ENCODE results near the gene FGD1.
"Not testable (repeated sequence)": the region's sequence is repeated elsewhere in the genome, so short reads cannot be mapped to it uniquely, and the experiment has no call there.

FGD1 gene

DNA sequence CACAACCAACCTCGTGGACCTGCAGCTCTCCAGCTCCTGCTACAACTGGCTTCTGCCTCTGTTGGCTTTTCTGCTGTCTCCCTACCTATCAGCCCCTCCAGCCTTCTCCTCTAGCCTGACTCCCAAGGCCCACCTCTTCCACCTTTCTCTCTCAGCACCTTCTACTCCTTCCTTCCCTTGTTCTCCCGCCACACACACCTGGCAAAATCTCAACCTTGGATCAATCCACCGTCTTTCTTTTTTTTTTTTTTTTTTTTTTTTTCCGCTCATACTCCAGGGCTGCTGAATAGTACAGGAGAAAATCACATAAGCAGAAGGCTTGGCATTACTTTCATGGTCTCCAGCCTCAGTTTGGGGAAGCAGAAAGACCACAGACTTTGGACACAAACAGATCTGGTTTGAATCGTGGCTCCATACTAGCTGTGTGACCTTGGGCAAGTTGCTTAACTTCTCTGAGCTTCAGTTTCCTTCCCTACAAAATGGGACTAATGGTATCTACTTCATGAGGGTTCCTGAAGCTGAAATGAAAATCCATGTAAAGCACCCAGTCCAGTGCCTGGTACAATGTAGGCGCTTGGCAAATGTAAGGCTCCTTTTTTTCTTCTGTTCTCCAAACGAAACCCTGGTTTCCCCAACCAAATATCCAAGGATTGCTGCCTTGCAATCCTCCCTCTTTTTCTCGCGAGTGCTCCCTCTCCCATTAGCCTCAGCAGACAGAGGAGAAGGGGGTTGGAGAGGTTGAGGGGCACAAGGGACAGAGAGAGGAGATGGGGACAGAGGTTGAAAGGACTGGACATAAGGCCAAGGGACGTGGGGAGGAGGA lies 1.7 kb downstream of the FGD1 start:
- H3K9me3 Mint-ChIP-seq: peaks cover 72% of the 10 kb centered on the region
- no peaks in the 10 kb centered on the region for H3K27me3 Mint-ChIP-seq (ENCODE audit: low read depth, poor library complexity)
- H3K27ac Mint-ChIP-seq: peak overlapping the region; percentile 77
- no peak for DNase-seq
- H3K4me1 Mint-ChIP-seq: peaks cover 62% of the 10 kb centered on the region
- TF ChIP-seq, protein P1, sequence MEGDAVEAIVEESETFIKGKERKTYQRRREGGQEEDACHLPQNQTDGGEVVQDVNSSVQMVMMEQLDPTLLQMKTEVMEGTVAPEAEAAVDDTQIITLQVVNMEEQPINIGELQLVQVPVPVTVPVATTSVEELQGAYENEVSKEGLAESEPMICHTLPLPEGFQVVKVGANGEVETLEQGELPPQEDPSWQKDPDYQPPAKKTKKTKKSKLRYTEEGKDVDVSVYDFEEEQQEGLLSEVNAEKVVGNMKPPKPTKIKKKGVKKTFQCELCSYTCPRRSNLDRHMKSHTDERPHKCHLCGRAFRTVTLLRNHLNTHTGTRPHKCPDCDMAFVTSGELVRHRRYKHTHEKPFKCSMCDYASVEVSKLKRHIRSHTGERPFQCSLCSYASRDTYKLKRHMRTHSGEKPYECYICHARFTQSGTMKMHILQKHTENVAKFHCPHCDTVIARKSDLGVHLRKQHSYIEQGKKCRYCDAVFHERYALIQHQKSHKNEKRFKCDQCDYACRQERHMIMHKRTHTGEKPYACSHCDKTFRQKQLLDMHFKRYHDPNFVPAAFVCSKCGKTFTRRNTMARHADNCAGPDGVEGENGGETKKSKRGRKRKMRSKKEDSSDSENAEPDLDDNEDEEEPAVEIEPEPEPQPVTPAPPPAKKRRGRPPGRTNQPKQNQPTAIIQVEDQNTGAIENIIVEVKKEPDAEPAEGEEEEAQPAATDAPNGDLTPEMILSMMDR (IDR thresholded peaks at IDR 0.05): no peak
- H3K36me3 Mint-ChIP-seq (ENCODE audit: low read depth): peaks cover 22% of the 10 kb centered on the region
- peak overlapping the region; percentile 91 for H3K4me3 Mint-ChIP-seq

DNA sequence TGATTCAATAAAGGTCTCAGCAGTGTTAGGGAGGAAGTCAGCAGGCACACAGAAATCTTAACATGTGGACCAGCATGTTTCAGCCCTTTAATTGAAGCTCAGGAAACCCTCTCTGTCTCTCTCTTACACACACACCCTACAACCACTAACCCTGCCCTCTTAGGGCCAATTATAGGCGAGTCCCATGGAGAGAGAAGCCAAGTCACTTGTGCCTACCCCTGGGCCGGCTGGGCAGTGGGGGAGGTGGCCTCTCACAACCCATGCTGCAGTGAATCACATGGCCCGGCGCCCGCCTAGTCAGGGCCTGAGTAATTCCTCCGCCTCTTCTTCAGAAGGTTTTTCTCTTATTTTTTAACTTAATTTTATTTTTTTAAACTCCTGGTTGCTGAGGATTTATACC lies 3.7 kb downstream of the FGD1 start:
- Mint-ChIP-seq H3K4me1 (peaks cover 45% of the 10 kb centered on the region), H3K4me3 (peak overlapping the region; percentile 91), H3K36me3 (ENCODE audit: low read depth) (peaks cover 33% of the 10 kb centered on the region), H3K27ac (peak overlapping the region; percentile 20), H3K27me3 (ENCODE audit: low read depth, poor library complexity) (no peaks in the 10 kb centered on the region), H3K9me3 (peaks cover 68% of the 10 kb centered on the region)
- TF ChIP-seq, protein P1 (IDR thresholded peaks at IDR 0.05): no peak
- no peak for DNase-seq

DNA sequence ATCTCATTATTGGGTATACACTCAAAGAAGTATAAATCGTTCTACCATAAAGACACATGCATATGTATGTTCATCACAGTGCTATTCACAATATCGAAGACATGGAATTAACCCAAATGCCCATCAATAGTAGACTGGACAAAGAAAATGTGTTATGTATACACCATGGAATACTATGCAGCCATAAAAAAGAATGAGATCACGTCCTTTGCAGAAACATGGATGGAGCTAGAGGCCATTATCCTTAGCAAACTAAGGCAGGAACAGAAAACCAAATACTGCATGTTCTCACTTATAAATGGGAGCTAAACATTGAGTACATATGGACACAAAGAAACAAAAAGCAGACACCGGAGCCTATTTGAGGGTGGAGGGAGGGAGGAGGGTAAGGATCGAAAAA lies 6.2 kb downstream of the FGD1 start:
- Mint-ChIP-seq H3K9me3 (peaks cover 64% of the 10 kb centered on the region), H3K4me1 (peaks cover 42% of the 10 kb centered on the region), H3K36me3 (ENCODE audit: low read depth) (peaks cover 33% of the 10 kb centered on the region)
- H3K27ac Mint-ChIP-seq; H3K4me3 Mint-ChIP-seq; H3K27me3 Mint-ChIP-seq (ENCODE audit: low read depth, poor library complexity); DNase-seq: not testable (repeated sequence)

DNA sequence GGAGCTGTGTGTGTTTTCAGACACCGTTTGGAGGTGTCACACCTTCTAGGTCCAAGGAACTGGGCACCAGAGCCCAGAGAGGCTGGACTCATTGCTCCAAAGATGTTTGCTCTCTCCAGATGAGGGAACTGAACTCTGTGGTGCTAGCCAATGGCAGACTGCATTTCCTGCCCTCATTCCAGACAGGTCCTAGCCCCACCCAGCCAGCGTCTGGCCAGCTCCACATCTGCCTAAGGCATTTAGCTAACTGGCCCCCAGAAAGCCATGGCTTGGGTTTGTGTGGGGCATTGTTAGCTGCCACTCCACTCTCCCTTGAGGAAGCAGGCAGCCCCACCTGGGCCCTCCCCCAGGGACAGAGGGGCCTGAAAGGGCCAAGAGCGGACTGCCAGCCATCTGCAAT lies 11.4 kb downstream of the FGD1 start:
- H3K4me1 Mint-ChIP-seq: peaks cover 53% of the 10 kb centered on the region
- H3K27ac Mint-ChIP-seq: peak overlapping the region; percentile 37
- DNase-seq: no peak
- H3K4me3 Mint-ChIP-seq: no peak overlapping the region
- H3K27me3 Mint-ChIP-seq (ENCODE audit: low read depth, poor library complexity): peaks cover 6% of the 10 kb centered on the region
- TF ChIP-seq, protein P1 (IDR thresholded peaks at IDR 0.05): no peak
- peaks cover 55% of the 10 kb centered on the region for H3K9me3 Mint-ChIP-seq
- H3K36me3 Mint-ChIP-seq (ENCODE audit: low read depth): peaks cover 14% of the 10 kb centered on the region

DNA sequence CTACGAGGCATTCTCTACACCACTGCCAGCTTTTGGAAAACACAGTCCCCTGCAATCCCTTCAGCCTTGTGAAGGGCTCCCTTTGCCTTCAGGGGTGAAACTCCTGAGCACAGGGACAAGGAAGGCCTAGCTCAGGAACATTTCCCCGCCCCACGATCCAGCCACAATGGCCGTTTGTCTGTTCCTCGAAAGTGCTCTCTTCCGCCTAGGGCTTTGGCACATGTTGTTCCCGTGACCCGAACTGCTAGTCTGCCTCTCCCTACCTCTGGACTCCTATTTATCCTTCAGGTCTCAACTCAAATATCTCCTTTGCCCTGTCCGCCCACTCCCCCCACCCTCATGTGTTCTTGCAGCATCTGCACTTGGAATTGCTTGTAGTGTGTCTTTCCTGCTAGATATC lies 12.1 kb downstream of the FGD1 start:
- no peak for DNase-seq
- peak overlapping the region; percentile 53 for H3K4me3 Mint-ChIP-seq
- H3K4me1 Mint-ChIP-seq: peaks cover 59% of the 10 kb centered on the region
- H3K9me3 Mint-ChIP-seq: peaks cover 47% of the 10 kb centered on the region
- H3K36me3 Mint-ChIP-seq (ENCODE audit: low read depth): peaks cover 6% of the 10 kb centered on the region
- TF ChIP-seq, protein P1 (IDR thresholded peaks at IDR 0.05): no peak
- peaks cover 6% of the 10 kb centered on the region for H3K27me3 Mint-ChIP-seq (ENCODE audit: low read depth, poor library complexity)
- peak overlapping the region; percentile 89 for H3K27ac Mint-ChIP-seq

DNA sequence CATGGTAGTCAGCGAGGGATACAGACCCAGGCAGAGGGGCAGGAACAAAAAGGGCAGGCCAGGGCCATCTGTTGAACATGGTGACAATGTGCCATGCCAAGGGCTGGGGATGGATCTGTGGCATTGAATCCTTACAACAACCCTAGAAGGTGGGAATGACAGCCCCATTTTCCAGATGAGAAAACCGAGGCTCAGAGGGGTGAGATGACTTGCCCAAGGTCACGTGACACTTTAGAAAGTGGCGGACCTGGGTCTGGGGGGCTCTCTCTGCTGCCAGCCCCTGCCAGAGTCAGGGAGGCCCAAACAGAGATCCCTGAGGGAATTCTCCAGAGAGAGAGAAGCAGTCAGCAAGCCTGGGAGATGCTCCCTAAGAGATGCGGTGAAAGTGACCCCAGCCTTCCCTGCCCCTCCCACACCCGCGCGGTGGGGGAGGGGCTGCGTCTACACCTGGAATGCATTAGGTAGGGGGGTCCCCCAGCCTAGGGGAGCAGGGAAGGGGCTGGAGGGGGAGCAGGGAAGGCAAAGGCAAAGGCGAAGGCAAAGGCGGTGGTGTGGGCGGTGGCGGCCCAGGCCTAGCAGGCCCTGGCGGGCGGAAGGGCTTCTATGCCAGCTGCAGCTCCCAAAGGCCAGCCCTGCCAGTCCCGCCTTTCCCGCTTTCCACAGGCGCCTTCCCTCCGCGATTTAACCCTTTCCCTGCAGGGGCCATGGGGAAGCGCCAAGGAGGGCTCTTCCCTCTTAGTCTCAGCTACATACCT lies 13.0 kb downstream of the FGD1 start:
- H3K9me3 Mint-ChIP-seq: peaks cover 46% of the 10 kb centered on the region
- DNase-seq: peak; percentile 15
- TF ChIP-seq, protein P1 (IDR thresholded peaks at IDR 0.05): no peak
- peaks cover 6% of the 10 kb centered on the region for H3K27me3 Mint-ChIP-seq (ENCODE audit: low read depth, poor library complexity)
- peak overlapping the region; percentile 74 for H3K27ac Mint-ChIP-seq
- H3K36me3 Mint-ChIP-seq (ENCODE audit: low read depth): no peaks in the 10 kb centered on the region
- peak overlapping the region; percentile 60 for H3K4me3 Mint-ChIP-seq
- peaks cover 64% of the 10 kb centered on the region for H3K4me1 Mint-ChIP-seq
